ENCODE data around the gene HRH1. TPM values are rescaled to one million over a fixed set of nuclear protein-coding genes. Genes with fewer than 3 reads are reported as not detected.

The HRH1 gene
- total RNA-seq, 4 donors from 2014 or later, result 0.75 to 1.2 (median 0.98) TPM

DNA sequence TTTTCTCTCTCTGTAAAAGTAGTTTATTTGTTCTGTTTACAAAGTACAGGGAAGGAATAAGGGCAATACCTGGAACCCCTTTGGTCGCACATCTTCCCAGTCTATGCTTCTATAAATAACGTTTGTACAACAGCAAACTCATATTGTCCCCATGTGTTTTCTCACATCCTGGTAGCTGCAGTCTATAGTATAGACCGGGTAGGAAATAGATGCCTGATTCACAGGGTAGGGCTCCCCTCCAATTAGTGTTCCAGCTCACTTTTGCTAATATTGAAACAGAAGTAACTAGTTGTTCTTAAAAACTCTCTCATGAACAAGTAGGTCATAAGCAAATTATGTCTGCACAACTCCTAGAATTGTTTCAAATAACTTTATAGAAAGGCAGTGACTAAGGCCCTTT lies 135.6 kb downstream of the HRH1 start:
- in situ Hi-C loops (cut with MboI; ENCODE audit: low sequenced_read_pairs in 4 of 4) (no loop called here), intact Hi-C loops (cut with DNase I; ENCODE audit: low total_unique reads) (no loop called here)
- peaks cover 35 to 38% of the 10 kb centered on the region in 2 donors for H3K4me1 ChIP-seq
- no peaks in the 10 kb centered on the region for H3K27me3 ChIP-seq
- TF ChIP-seq, protein P1, sequence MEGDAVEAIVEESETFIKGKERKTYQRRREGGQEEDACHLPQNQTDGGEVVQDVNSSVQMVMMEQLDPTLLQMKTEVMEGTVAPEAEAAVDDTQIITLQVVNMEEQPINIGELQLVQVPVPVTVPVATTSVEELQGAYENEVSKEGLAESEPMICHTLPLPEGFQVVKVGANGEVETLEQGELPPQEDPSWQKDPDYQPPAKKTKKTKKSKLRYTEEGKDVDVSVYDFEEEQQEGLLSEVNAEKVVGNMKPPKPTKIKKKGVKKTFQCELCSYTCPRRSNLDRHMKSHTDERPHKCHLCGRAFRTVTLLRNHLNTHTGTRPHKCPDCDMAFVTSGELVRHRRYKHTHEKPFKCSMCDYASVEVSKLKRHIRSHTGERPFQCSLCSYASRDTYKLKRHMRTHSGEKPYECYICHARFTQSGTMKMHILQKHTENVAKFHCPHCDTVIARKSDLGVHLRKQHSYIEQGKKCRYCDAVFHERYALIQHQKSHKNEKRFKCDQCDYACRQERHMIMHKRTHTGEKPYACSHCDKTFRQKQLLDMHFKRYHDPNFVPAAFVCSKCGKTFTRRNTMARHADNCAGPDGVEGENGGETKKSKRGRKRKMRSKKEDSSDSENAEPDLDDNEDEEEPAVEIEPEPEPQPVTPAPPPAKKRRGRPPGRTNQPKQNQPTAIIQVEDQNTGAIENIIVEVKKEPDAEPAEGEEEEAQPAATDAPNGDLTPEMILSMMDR (IDR thresholded peaks at IDR 0.05 in 4 of 5, conservative IDR thresholded peaks at IDR 0.05 in 1 of 5), result no peak
- no peak for TF ChIP-seq POLR2A (IDR thresholded peaks at IDR 0.05)
- H3K4me3 ChIP-seq, result no peak overlapping the region
- peak overlapping the region; percentile 60 to 72 (median 62) for H3K27ac ChIP-seq
- ATAC-seq, result no peak
- no peaks in the 10 kb centered on the region for H3K36me3 ChIP-seq
- H3K9me3 ChIP-seq, result no peaks in the 10 kb centered on the region
- no peak for DNase-seq

DNA sequence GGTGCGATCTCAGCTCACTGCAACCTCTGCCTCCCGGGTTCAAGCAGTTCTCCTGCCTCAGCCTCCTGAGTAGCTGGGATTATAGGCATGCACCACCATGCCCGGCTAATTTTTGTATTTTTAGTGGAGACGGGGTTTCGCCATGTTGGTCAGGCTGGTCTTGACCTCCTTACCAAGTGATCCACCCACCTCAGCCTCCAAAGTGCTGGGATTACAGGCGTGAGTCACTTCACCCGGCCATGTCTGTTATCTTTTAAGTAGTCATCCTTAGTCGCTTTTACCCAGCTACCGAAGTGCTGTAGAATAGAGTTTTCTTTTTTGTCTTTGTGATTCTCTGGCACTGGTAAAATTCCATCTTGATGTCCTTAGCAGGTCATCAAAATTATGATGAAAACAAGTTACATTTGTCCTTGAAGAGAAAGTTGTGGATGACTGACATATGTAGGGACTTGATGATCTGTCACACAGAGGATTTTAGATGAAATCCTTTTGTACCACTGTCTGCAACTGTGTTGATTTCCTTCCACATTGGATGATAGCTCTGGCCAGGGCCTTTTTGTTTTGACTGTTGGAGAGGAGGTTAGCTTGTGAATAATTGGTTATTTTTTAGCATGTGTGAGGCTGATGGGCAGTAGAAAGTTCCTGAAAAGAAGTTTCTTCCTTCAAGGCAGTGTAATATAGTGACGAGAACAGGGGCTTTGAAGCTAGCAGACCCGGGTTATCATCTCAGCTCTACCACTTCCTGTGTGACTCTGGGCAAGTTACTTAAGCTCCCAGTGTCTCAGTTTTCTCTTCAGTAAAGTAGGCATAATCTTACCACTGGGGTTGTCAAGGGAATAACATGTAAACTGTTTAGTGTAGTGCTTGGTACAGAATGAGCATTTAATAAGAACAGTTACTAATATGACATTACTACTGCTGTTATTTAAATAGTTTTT lies 136.7 kb downstream of the HRH1 start:
- in situ Hi-C loops (cut with MboI; ENCODE audit: low sequenced_read_pairs in 4 of 4), result no loop called here
- Histone ChIP-seq H3K9me3 (no peaks in the 10 kb centered on the region), H3K4me3 (no peak overlapping the region), H3K27ac (no peak overlapping the region), H3K36me3 (no peaks in the 10 kb centered on the region), H3K27me3 (no peaks in the 10 kb centered on the region), H3K4me1 (peaks cover 35 to 36% of the 10 kb centered on the region in 2 donors)
- TF ChIP-seq, protein P1 (IDR thresholded peaks at IDR 0.05 in 4 of 5, conservative IDR thresholded peaks at IDR 0.05 in 1 of 5), result no peak
- TF ChIP-seq POLR2A (IDR thresholded peaks at IDR 0.05), result no peak
- ATAC-seq (no peak), DNase-seq (no peak)
- intact Hi-C loops (cut with DNase I; ENCODE audit: low total_unique reads), result no loop called here

DNA sequence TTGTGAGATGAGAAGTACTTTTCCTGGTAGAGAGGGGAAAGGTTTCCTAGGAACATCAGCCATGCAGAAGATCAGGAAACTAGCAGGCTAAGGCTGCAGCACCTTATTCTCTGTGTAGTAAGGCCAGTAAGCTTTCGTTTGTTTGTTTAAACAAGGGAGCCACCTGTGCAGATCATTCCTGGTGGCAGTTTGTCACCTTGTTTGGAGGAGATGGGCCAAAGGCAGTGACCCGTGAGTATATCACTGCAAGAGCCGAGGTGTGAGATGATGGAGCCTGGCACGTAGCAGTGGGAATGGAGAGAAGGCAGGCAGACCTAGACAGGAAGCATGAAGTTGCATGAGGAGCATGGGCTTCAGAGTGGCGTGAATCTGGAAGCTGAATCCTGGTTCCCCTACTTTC lies 137.5 kb downstream of the HRH1 start:
- no peak for DNase-seq
- Histone ChIP-seq H3K4me1 (peaks cover 32% of the 10 kb centered on the region in 2 donors), H3K36me3 (no peaks in the 10 kb centered on the region), H3K27ac (no peak overlapping the region), H3K9me3 (no peaks in the 10 kb centered on the region), H3K4me3 (no peak overlapping the region), H3K27me3 (no peaks in the 10 kb centered on the region)
- intact Hi-C loops (cut with DNase I; ENCODE audit: low total_unique reads), result no loop called here
- ATAC-seq, result no peak
- TF ChIP-seq, protein P1 (IDR thresholded peaks at IDR 0.05 in 4 of 5, conservative IDR thresholded peaks at IDR 0.05 in 1 of 5), result no peak
- TF ChIP-seq POLR2A (IDR thresholded peaks at IDR 0.05), result no peak
- in situ Hi-C loops (cut with MboI; ENCODE audit: low sequenced_read_pairs in 4 of 4), result no loop called here

DNA sequence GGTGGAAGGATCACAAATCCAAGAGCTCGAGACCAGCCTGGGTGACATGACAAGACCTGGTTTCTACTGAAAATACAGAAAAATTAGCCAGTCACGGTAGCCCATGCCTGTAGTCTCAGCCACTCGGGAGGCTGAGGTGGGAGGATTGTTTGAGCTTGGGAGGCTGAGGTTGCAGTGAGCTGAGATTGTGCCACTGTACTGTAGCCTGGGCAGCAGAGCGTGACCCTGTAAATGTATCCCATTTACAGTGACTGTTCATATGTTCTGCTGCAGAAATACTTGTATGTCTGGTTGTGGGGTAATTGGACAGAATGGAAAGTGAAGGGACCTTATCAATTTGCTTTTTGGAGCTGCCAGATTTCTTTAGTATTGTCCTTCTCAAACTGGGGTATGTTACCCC lies 142.8 kb downstream of the HRH1 start:
- no peaks in the 10 kb centered on the region for H3K4me1 ChIP-seq
- no peak for DNase-seq
- in situ Hi-C loops (cut with MboI; ENCODE audit: low sequenced_read_pairs in 4 of 4), result no loop called here
- intact Hi-C loops (cut with DNase I; ENCODE audit: low total_unique reads), result no loop called here
- H3K27me3 ChIP-seq, result no peaks in the 10 kb centered on the region
- no peaks in the 10 kb centered on the region for H3K9me3 ChIP-seq
- no peak overlapping the region for H3K27ac ChIP-seq
- TF ChIP-seq, protein P1 (IDR thresholded peaks at IDR 0.05 in 4 of 5, conservative IDR thresholded peaks at IDR 0.05 in 1 of 5), result no peak
- no peak for TF ChIP-seq POLR2A (IDR thresholded peaks at IDR 0.05)
- no peak overlapping the region for H3K4me3 ChIP-seq
- no peak for ATAC-seq
- peaks cover 0 to 33% of the 10 kb centered on the region in 2 donors for H3K36me3 ChIP-seq
